HEK293 (cell line): ENCODE results near the gene AXIN1.

Source experiments
- CTCF ChIP-seq: fragments of 450-650 bp; formaldehyde crosslinking; IDR thresholded peaks from 2 replicates; pipeline ENCODE4 v1.5.1; 2016; ENCODE audit warnings: missing biosample characterization, missing genetic modification characterization
- SP3 ChIP-seq: fragments of 450-650 bp; formaldehyde crosslinking; IDR thresholded peaks from 2 replicates; pipeline ENCODE4 v1.5.1; 2016; ENCODE audit warnings: missing biosample characterization, missing genetic modification characterization
- ZNF558 ChIP-seq: fragments of 450-650 bp; formaldehyde crosslinking; IDR thresholded peaks from 2 replicates; pipeline ENCODE4 v1.5.1; 2016; ENCODE audit warnings: missing biosample characterization, missing genetic modification characterization

DNA sequence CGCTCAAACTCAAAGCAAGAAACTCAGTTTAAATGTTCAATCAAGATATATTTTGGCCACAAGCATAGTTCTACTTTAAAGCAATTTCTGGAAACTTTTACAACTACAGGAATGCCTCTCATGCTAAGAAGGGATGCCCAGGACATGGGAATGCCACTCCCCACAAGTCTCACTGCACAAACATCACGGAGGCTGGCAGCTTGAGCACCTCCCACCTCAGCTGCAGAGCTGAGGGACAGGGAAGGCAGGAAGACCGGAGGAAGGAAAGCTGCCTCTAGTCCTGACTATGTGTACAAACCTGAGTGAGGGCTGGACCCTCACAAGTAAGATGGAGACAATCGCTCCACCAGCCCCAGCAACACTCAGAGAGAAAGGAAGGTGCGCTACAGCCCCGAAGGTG lies 5.3 kb downstream of the AXIN1 start:
- TF ChIP-seq SP3 (tag by site-specific recombination) (no peak), ZNF558 (tag by site-specific recombination) (no peak), CTCF (tag by site-specific recombination) (no peak)
